Hepatocyte (in vitro differentiated cells): Measurements from ENCODE around the gene XCL2. TPM values are rescaled to one million over a fixed set of nuclear protein-coding genes. Genes with fewer than 3 reads are reported as not detected.
A peak's percentile ranks its signal among the peaks of the same experiment; 100 is the strongest.

ENCODE experiments used
- DNase-seq: peaks from one replicate; pipeline ENCODE4 v3.0.0-alpha.2; 2016; ENCODE audit warnings: low spot score
- H2AFZ ChIP-seq: fragments of 200-600 bp; sonication (generic); 2 replicates; pipeline ENCODE4 v1.6.0; 2016; ENCODE audit warnings: antibody characterized with exemption, mild to moderate bottlenecking
- H3K27ac ChIP-seq: fragments of 200-600 bp; sonication (generic); 2 replicates; pipeline ENCODE4 v1.5.1; 2016; ENCODE audit warnings: mild to moderate bottlenecking
- H3K27me3 ChIP-seq: fragments of 200-600 bp; sonication (generic); 2 replicates; pipeline ENCODE4 v1.6.1; 2016
- H3K36me3 ChIP-seq: fragments of 200-600 bp; sonication (generic); replicated peaks from 2 replicates; pipeline ENCODE4 v1.5.1; 2016; ENCODE audit warnings: low read depth; ENCODE audit not compliant: insufficient read depth
- H3K4me1 ChIP-seq: fragments of 200-600 bp; sonication (generic); 2 replicates; pipeline ENCODE4 v1.5.1; 2016; ENCODE audit warnings: mild to moderate bottlenecking, moderate library complexity; ENCODE audit not compliant: insufficient read depth
- H3K4me2 ChIP-seq: fragments of 200-600 bp; sonication (generic); 2 replicates; pipeline ENCODE4 v1.6.0; 2016
- H3K4me3 ChIP-seq: fragments of 200-600 bp; sonication (generic); 2 replicates; pipeline ENCODE4 v1.5.1; 2016; ENCODE audit warnings: mild to moderate bottlenecking
- H3K79me2 ChIP-seq: fragments of 200-600 bp; sonication (generic); 2 replicates; pipeline ENCODE4 v1.6.0; 2017; ENCODE audit warnings: mild to moderate bottlenecking
- H3K9me2 ChIP-seq: fragments of 200-600 bp; sonication (generic); replicated peaks from 2 replicates; pipeline ENCODE4 v1.6.0; 2017; ENCODE audit warnings: mild to moderate bottlenecking; ENCODE audit not compliant: insufficient read depth
- H3K9me3 ChIP-seq: fragments of 200-600 bp; sonication (generic); 2 replicates; pipeline ENCODE4 v1.5.1; 2016; ENCODE audit warnings: low read depth, mild to moderate bottlenecking
- H4K20me1 ChIP-seq: fragments of 200-600 bp; sonication (generic); 2 replicates; pipeline ENCODE4 v1.6.0; 2016; ENCODE audit warnings: mild to moderate bottlenecking; ENCODE audit not compliant: insufficient read depth, poor library complexity, severe bottlenecking
- CTCF ChIP-seq: fragments of 200-600 bp; sonication (generic); IDR thresholded peaks from 2 replicates; pipeline ENCODE4 v1.5.1; 2016; ENCODE audit warnings: antibody characterized with exemption, mild to moderate bottlenecking; ENCODE audit not compliant: poor library complexity
- EZH2 ChIP-seq: fragments of 200-600 bp; sonication (generic); IDR thresholded peaks from 2 replicates; pipeline ENCODE4 v1.6.1; 2016; ENCODE audit warnings: antibody characterized with exemption, mild to moderate bottlenecking, borderline replicate concordance
- EZH2phosphoT487 ChIP-seq: fragments of 200-600 bp; sonication (generic); IDR thresholded peaks from one replicate; pipeline ENCODE4 v1.6.1; 2018; ENCODE audit warnings: antibody characterized with exemption, mild to moderate bottlenecking, low read depth, moderate library complexity; ENCODE audit not compliant: unreplicated experiment, severe bottlenecking
- WGBS: methylation state at CpG from one replicate; pipeline ENCODE4 v1.1.6; 2016; ENCODE audit warnings: low lambda C conversion rate; ENCODE audit errors: missing lambda C conversion rate; 5-methylcytosine and 5-hydroxymethylcytosine counted together
- polyA plus RNA-seq: library from polyadenylated mRNA; unstranded; fragments of >200 nt; fragmentation: Nextera tagmentation; extraction: Ambion mirVana; gene quantifications from 2 replicates; pipeline ENCODE4 v1.2.1, GENCODE V29; 2016
- total RNA-seq: library from RNA; depleted of rRNA; stranded (reverse); fragments of >200 nt; gene quantifications from 2 replicates; pipeline ENCODE4 v1.2.3, GENCODE V29; 2014

The XCL2 gene
- total and polyA plus RNA-seq, 2 experiments from 2014 or later, result not detected

- H3K4me3 ChIP-seq, result no peak overlapping the region
- no peak overlapping the region for H2AFZ ChIP-seq
- no peak for DNase-seq
- H3K27ac ChIP-seq, result peak overlapping the region; percentile 41
- H3K4me2 ChIP-seq, result no peak overlapping the region
- no peaks in the 10 kb centered on the region for H4K20me1 ChIP-seq
- H3K79me2 ChIP-seq, result no peaks in the 10 kb centered on the region
- no peaks in the 10 kb centered on the region for H3K36me3 ChIP-seq
- no peaks in the 10 kb centered on the region for H3K9me3 ChIP-seq
- WGBS, result 94% methylated on average over 1 of the region's 1 CpG
- no peak for TF ChIP-seq EZH2
- TF ChIP-seq CTCF, result no peak
- no peak for TF ChIP-seq EZH2phosphoT487
- H3K9me2 ChIP-seq, result no peaks in the 10 kb centered on the region
- no peaks in the 10 kb centered on the region for H3K27me3 ChIP-seq
- peaks cover 12% of the 10 kb centered on the region for H3K4me1 ChIP-seq
Measured at GRCh38 chr1:168505006-168505405, 38.8 kb downstream of the XCL2 start.

GRCh38 chr1:168504064-168504837 is 39.5 kb downstream of the XCL2 start:
- Histone ChIP-seq H3K9me2 (no peaks in the 10 kb centered on the region), H3K27ac (peak overlapping the region; percentile 41)
- peak; percentile 44 for DNase-seq

GRCh38 chr1:168499688-168500049 is 44.1 kb downstream of the XCL2 start:
- peaks cover 47% of the 10 kb centered on the region for H3K4me1 ChIP-seq
- no peak overlapping the region for H3K4me3 ChIP-seq
- H3K4me2 ChIP-seq, result peak overlapping the region; percentile 14
- TF ChIP-seq CTCF (no peak), EZH2 (no peak), EZH2phosphoT487 (no peak)
- 40% methylated on average over 2 of the region's 2 CpGs for WGBS
- H4K20me1 ChIP-seq, result no peaks in the 10 kb centered on the region
- H3K27ac ChIP-seq, result peak overlapping the region; percentile 79
- DNase-seq, result no peak
- no peaks in the 10 kb centered on the region for H3K27me3 ChIP-seq
- no peaks in the 10 kb centered on the region for H3K79me2 ChIP-seq
- H3K9me2 ChIP-seq, result no peaks in the 10 kb centered on the region
- H2AFZ ChIP-seq, result no peak overlapping the region
- no peaks in the 10 kb centered on the region for H3K9me3 ChIP-seq
- no peaks in the 10 kb centered on the region for H3K36me3 ChIP-seq

More at GRCh38 chr1:168504064-168504837, 39.5 kb downstream of the XCL2 start:
- H4K20me1 ChIP-seq, result no peaks in the 10 kb centered on the region
- no peak overlapping the region for H3K4me3 ChIP-seq
- no peak overlapping the region for H3K4me2 ChIP-seq
- H3K4me1 ChIP-seq, result peaks cover 11% of the 10 kb centered on the region
- H3K36me3 ChIP-seq, result no peaks in the 10 kb centered on the region
- TF ChIP-seq EZH2 (no peak), CTCF (no peak), EZH2phosphoT487 (no peak)
- no peak overlapping the region for H2AFZ ChIP-seq
- no peaks in the 10 kb centered on the region for H3K27me3 ChIP-seq
- no peaks in the 10 kb centered on the region for H3K79me2 ChIP-seq
- no peaks in the 10 kb centered on the region for H3K9me3 ChIP-seq
- WGBS, result 81% methylated on average over 4 of the region's 4 CpGs
